K562 treated with DMSO at 1 percent for 12 hours (cell line): Measurements from ENCODE around the gene ZCCHC2. TPM values are rescaled to one million over a fixed set of nuclear protein-coding genes. Genes with fewer than 3 reads are reported as not detected.

Experiments
- total RNA-seq: library from RNA; unstranded; fragments of 300-600 nt; gene quantifications from 2 replicates; pipeline ENCODE4 v1.2.3, GENCODE V29; 2022; ENCODE audit not compliant: insufficient read depth

The ZCCHC2 gene
- 2.2 and 5.8 TPM in 2 replicates for total RNA-seq

DNA sequence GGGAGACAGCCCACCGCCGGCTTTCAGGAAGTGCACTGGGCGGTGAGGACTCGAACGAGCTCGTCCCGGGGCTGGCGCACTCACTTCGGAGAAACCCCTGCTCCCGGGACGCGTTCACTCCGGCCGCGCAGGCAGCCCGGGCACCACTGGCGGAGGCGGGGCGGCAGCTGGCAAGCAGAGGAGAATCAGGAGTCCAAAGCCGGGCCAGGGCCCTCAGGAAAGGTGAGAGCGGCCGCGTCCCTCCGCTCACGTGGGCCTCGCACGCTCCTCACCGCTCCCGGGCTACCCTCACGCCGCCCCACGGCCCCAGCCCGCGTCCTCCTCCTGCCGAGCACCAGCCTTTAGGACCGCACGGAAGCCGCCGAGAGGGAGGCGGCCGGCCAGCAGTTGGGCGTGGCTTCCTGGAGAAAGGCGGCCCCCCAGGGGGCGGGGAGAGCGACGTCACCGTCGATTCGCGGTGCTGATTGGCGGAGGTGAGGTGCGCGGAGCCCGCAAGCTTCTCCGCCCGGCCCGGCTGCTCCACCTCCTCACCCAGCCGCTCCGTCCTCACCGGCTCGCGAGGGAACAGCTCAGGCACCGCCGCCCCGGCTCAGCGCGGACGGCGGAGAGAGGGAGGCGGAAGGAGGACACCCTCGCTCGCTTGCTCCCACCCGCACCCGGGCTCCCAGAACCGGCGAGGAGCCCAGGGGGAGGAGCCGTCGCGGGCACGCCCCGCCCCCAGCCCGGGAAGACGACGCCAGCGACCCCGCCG is at the start of gene ZCCHC2:
TSS of gene ZCCHC2 (plus strand) at position 522 of the 751 bp plus-strand sequence. CDS start 400 bp downstream, outside the sequence.

Other genes starting within 250 kb of the ZCCHC2 start
- gene TNFRSF11A, start 197.7 kb upstream of the ZCCHC2 start, total RNA-seq = 0.32 TPM in 1 of 2 replicates, not detected in the other
- gene PHLPP1, start 192.5 kb downstream of the ZCCHC2 start, total RNA-seq = 2.0 and 7.8 TPM in 2 replicates